Astrocyte (in vitro differentiated cells and primary cell): ENCODE results near the gene HIBADH.

Source experiments
- EZH2 ChIP-seq: IDR thresholded peaks from 2 replicates; pipeline ENCODE4 v1.6.1; 2012; ENCODE audit warnings: mild to moderate bottlenecking, low read length, inconsistent platforms; ENCODE audit not compliant: insufficient read depth
- TF ChIP-seq, protein P1 (sequence below): IDR thresholded peaks from 2 replicates; pipeline ENCODE4 v1.5.1; 2011; ENCODE audit warnings: low read depth, mild to moderate bottlenecking, inconsistent platforms, low read length, moderate library complexity; ENCODE audit not compliant: insufficient read depth

DNA sequence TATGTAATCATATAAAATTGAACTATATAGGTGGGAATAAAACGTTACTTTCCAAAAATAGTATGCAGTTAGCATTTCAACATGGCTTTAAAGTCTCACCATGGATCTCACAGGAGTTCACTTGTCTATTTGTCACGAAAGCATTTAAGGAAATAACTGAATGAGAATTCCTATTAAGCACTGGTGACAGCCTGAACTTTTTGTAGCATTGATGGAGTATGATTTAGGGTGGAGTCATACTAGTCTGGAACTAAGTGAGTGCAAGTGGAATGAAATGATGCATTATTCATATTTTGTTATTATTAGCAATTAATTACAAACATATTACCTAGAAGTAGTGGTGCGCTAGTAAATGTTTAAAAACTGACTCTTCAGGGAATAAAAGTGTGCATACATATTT, 26.0 kb upstream of the HIBADH start:
- TF ChIP-seq, protein P1, sequence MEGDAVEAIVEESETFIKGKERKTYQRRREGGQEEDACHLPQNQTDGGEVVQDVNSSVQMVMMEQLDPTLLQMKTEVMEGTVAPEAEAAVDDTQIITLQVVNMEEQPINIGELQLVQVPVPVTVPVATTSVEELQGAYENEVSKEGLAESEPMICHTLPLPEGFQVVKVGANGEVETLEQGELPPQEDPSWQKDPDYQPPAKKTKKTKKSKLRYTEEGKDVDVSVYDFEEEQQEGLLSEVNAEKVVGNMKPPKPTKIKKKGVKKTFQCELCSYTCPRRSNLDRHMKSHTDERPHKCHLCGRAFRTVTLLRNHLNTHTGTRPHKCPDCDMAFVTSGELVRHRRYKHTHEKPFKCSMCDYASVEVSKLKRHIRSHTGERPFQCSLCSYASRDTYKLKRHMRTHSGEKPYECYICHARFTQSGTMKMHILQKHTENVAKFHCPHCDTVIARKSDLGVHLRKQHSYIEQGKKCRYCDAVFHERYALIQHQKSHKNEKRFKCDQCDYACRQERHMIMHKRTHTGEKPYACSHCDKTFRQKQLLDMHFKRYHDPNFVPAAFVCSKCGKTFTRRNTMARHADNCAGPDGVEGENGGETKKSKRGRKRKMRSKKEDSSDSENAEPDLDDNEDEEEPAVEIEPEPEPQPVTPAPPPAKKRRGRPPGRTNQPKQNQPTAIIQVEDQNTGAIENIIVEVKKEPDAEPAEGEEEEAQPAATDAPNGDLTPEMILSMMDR, result no peak
- no peak for TF ChIP-seq EZH2
